HepG2 (cell line): ENCODE measurements around the gene NFATC2. TPM values are rescaled to one million over a fixed set of nuclear protein-coding genes. Genes with fewer than 3 reads are reported as not detected.

Source experiments
- ATF1 ChIP-seq: IDR thresholded peaks from 2 replicates; pipeline ENCODE4 v1.6.1; 2016; ENCODE audit warnings: mild to moderate bottlenecking, control low read depth
- ATF6 ChIP-seq: sonication (generic); formaldehyde crosslinking; conservative IDR thresholded peaks from 2 replicates; pipeline ENCODE4 v1.4.0; 2020; ENCODE audit warnings: missing genetic modification reagents
- CBFB ChIP-seq: sonication (generic); formaldehyde crosslinking; IDR thresholded peaks from 2 replicates; pipeline ENCODE4 v1.4.0; 2020; ENCODE audit warnings: missing genetic modification reagents
- HIC2 ChIP-seq: sonication (generic); formaldehyde crosslinking; IDR thresholded peaks from 2 replicates; pipeline ENCODE4 v1.9.0; 2022; ENCODE audit warnings: low read depth, missing genetic modification reagents
- HMGXB4 ChIP-seq, 2 experiments: sonication (generic) in 1 of 2; formaldehyde crosslinking in 1 of 2; IDR thresholded peaks; 2 replicates each; pipeline versions ENCODE4 v1.4.0 to v1.6.1; 2018 to 2020; ENCODE audit warnings: missing genetic modification reagents in 2 of 2, borderline replicate concordance in 1 of 2, low read depth in 1 of 2, mild to moderate bottlenecking in 1 of 2, missing biosample characterization in 1 of 2
- JUND ChIP-seq: sonication (generic); formaldehyde crosslinking; IDR thresholded peaks from 2 replicates; pipeline ENCODE4 v1.8.0; 2022; ENCODE audit warnings: mild to moderate bottlenecking, missing genetic modification reagents
- KAT7 ChIP-seq: IDR thresholded peaks from 2 replicates; pipeline ENCODE4 v1.6.1; 2018; ENCODE audit warnings: borderline replicate concordance, missing compliant biosample characterization
- MAZ ChIP-seq, 2 experiments: sonication (generic) in 1 of 2; formaldehyde crosslinking in 1 of 2; IDR thresholded peaks; 2 replicates each; pipeline versions ENCODE4 v1.5.0 to v1.6.1; 2012 to 2020; ENCODE audit warnings: low read depth in 2 of 2, mild to moderate bottlenecking in 2 of 2, borderline replicate concordance in 1 of 2, improper control_type of control experiment in 1 of 2, low read length in 1 of 2, missing genetic modification reagents in 1 of 2, moderate library complexity in 1 of 2
- NR2C2 ChIP-seq: sonication (generic); formaldehyde crosslinking; IDR thresholded peaks from 2 replicates; pipeline ENCODE4 v1.4.0; 2020; ENCODE audit warnings: missing genetic modification reagents, mild to moderate bottlenecking, moderate library complexity, borderline replicate concordance
- NR2F1 ChIP-seq, 2 experiments: fragments of 450-650 bp in 1 of 2; formaldehyde crosslinking in 1 of 2; IDR thresholded peaks; 2 replicates each; pipeline versions ENCODE4 v1.5.0 to v1.6.1; 2016 to 2020; ENCODE audit warnings: mild to moderate bottlenecking in 1 of 2, missing compliant biosample characterization in 1 of 2, missing genetic modification reagents in 1 of 2, moderate library complexity in 1 of 2
- POGZ ChIP-seq: sonication (generic); formaldehyde crosslinking; IDR thresholded peaks from 2 replicates; pipeline ENCODE4 v1.4.0; 2020; ENCODE audit warnings: mild to moderate bottlenecking, missing genetic modification reagents
- PTBP1 ChIP-seq: fragments of 200-400 bp; formaldehyde crosslinking; IDR thresholded peaks from 2 replicates; pipeline ENCODE4 v1.6.1; 2018; ENCODE audit warnings: low read length, low read depth; ENCODE audit not compliant: poor library complexity, severe bottlenecking
- RBAK ChIP-seq: sonication (generic); formaldehyde crosslinking; IDR thresholded peaks from 2 replicates; pipeline ENCODE4 v1.5.1; 2020; ENCODE audit warnings: mild to moderate bottlenecking, missing genetic modification reagents
- SAP130 ChIP-seq: IDR thresholded peaks from 2 replicates; pipeline ENCODE4 v1.6.1; 2016; ENCODE audit warnings: low read depth
- TBX2 ChIP-seq: sonication (generic); formaldehyde crosslinking; IDR thresholded peaks from 2 replicates; pipeline ENCODE4 v1.5.0; 2020; ENCODE audit warnings: missing genetic modification reagents, mild to moderate bottlenecking, borderline replicate concordance
- ZBED4 ChIP-seq: sonication (generic); formaldehyde crosslinking; IDR thresholded peaks from 2 replicates; pipeline ENCODE4 v1.4.0; 2020; ENCODE audit warnings: missing genetic modification reagents, borderline replicate concordance
- ZNF230 ChIP-seq: sonication (generic); formaldehyde crosslinking; IDR thresholded peaks from 2 replicates; pipeline ENCODE4 v1.4.0; 2020; ENCODE audit warnings: mild to moderate bottlenecking, missing genetic modification reagents
- ZNF232 ChIP-seq: sonication (generic); formaldehyde crosslinking; IDR thresholded peaks from 2 replicates; pipeline ENCODE4 v1.4.0; 2020; ENCODE audit warnings: missing genetic modification reagents, borderline replicate concordance
- ZNF34 ChIP-seq: sonication (generic); formaldehyde crosslinking; IDR thresholded peaks from 2 replicates; pipeline ENCODE4 v1.4.0; 2020; ENCODE audit warnings: mild to moderate bottlenecking, missing genetic modification reagents, borderline replicate concordance
- polyA plus RNA-seq, 8 experiments: library from polyadenylated mRNA; depleted of rRNA in 3 of 8; stranded (reverse) in 7 of 8; unstranded in 1 of 8; fragments of >200 nt; fragmentation: Illumina TruSeq in 4 of 8; extraction: Trizol in 4 of 8; gene quantifications; 2 replicates each; pipeline versions ENCODE4 v1.2.1 to v1.2.3, GENCODE V29; 2011 to 2016; ENCODE audit warnings: low read depth in 4 of 8, missing spikeins in 1 of 8, mixed read lengths in 1 of 8; ENCODE audit not compliant: insufficient read depth in 1 of 8
- total RNA-seq, 5 experiments: library from RNA; depleted of rRNA; stranded (reverse); fragments of >200 nt; fragmentation: Illumina TruSeq; extraction: Trizol; gene quantifications; 2 replicates each; pipeline ENCODE4 v1.2.3, GENCODE V29; 2016; ENCODE audit warnings: low read depth in 1 of 5

The NFATC2 gene
- total and polyA plus RNA-seq, 2 of the 13 experiments (the other 11 are each of a cell fraction or from before 2014, with no cell fraction given) = 1.9 to 3.3 TPM

- TF ChIP-seq HMGXB4 (CRISPR knock-in tag; IDR thresholded peaks at IDR 0.05; ENCODE audit: borderline replicate concordance in 1 of 2, low read depth in 1 of 2) = peak; percentile 74 to 85; a peak in 2 of 4 replicates
- peak; percentile 29; the same call in 1 of the 2 replicates for TF ChIP-seq MAZ (IDR thresholded peaks at IDR 0.05; ENCODE audit: borderline replicate concordance, low read depth, low read length)
- TF ChIP-seq MAZ (CRISPR knock-in tag; IDR thresholded peaks at IDR 0.05; ENCODE audit: low read depth) = no peak
- TF ChIP-seq ZNF34 (CRISPR knock-in tag) = no peak
- no peak for TF ChIP-seq ZNF232 (CRISPR knock-in tag)
- TF ChIP-seq NR2C2 (CRISPR knock-in tag) = no peak
- TF ChIP-seq ATF1 = no peak
- TF ChIP-seq JUND (CRISPR knock-in tag) = no peak
- TF ChIP-seq ZBED4 = no peak; the same call in 1 of the 2 replicates
- peak; percentile 3; the same call in 1 of the 2 replicates for TF ChIP-seq TBX2 (CRISPR knock-in tag)
- TF ChIP-seq HIC2 (CRISPR knock-in tag) = peak; percentile 94
- TF ChIP-seq ATF6 = 0 out of 2 replicates have a peak, but pooled peaks have one; percentile 80
- peak; percentile 7; the same call in 1 of the 2 replicates for TF ChIP-seq SAP130 (CRISPR knock-in tag)
- peak in 1 of 2 experiments; percentile 12; a peak in 1 of 4 replicates for TF ChIP-seq NR2F1 (CRISPR knock-in tag; IDR thresholded peaks at IDR 0.05)
- 0 out of 2 replicates have a peak, but pooled peaks have one; percentile 48 for TF ChIP-seq KAT7
- peak; percentile 3; the same call in 1 of the 2 replicates for TF ChIP-seq ZNF230 (CRISPR knock-in tag)
- TF ChIP-seq POGZ (CRISPR knock-in tag) = no peak
- no peak for TF ChIP-seq PTBP1
- TF ChIP-seq RBAK = peak; percentile 62; the same call in 1 of the 2 replicates
- TF ChIP-seq CBFB = 0 out of 2 replicates have a peak, but pooled peaks have one; percentile 17
These were observed 417 bp downstream of the NFATC2 start (continued) for GRCh38 chr20:51542033-51542570.
